WTC11 (cell line): Measurements from ENCODE around the gene PKIB. TPM values are rescaled to one million over a fixed set of nuclear protein-coding genes. Genes with fewer than 3 reads are reported as not detected.

Experiments used
- ATAC-seq: fragments of 200-7000 bp; cut with Tn5 transposase; 2 replicates; pipeline ENCODE4 v1.10.0; 2021; ENCODE audit warnings: mild to moderate bottlenecking, moderate library complexity
- CTCF ChIA-PET: fragments of 300-600 bp; sonication (Branson Sonifier 250); formaldehyde crosslinking; loops from one replicate; lab custom pipeline; 2021; ENCODE audit warnings: antibody characterized with exemption; lab: Charles Lee
- POLR2A ChIA-PET: fragments of 350-600 bp; sonication (Branson Sonifier 250); formaldehyde crosslinking; loops from one replicate; lab custom pipeline; 2021; ENCODE audit warnings: antibody characterized with exemption; lab: Charles Lee
- DNase-seq: peaks from one replicate; pipeline ENCODE4 v3.0.0; 2021; ENCODE audit warnings: low spot score
- H3K27ac Mint-ChIP-seq: 2 replicates; pipeline ENCODE4 v1.8.0; 2021; ENCODE audit warnings: mixed read lengths
- H3K27me3 Mint-ChIP-seq: 2 replicates; pipeline ENCODE4 v1.8.0; 2021; ENCODE audit warnings: low read depth, mild to moderate bottlenecking, moderate library complexity, mixed read lengths
- H3K36me3 Mint-ChIP-seq: 2 replicates; pipeline ENCODE4 v1.8.0; 2021; ENCODE audit warnings: mixed read lengths
- H3K4me1 Mint-ChIP-seq: 2 replicates; pipeline ENCODE4 v1.8.0; 2022; ENCODE audit warnings: mixed read lengths
- H3K4me3 Mint-ChIP-seq: 2 replicates; pipeline ENCODE4 v1.8.0; 2021; ENCODE audit warnings: mild to moderate bottlenecking, moderate library complexity, mixed read lengths
- H3K9me3 Mint-ChIP-seq: 2 replicates; pipeline ENCODE4 v1.8.0; 2021; ENCODE audit warnings: mixed read lengths
- CTCF ChIP-seq: fragments of 200-600 bp; IDR thresholded peaks from 2 replicates; pipeline ENCODE4 v1.8.0; 2022; ENCODE audit warnings: antibody characterized with exemption
- E2F4 ChIP-seq: sonication (generic); formaldehyde crosslinking; IDR thresholded peaks from 2 replicates; pipeline ENCODE4 v1.8.1; 2022; ENCODE audit warnings: low read depth, mild to moderate bottlenecking, moderate library complexity, missing genetic modification reagents, borderline replicate concordance
- E2F5 ChIP-seq: sonication (generic); formaldehyde crosslinking; IDR thresholded peaks from 2 replicates; pipeline ENCODE4 v1.8.1; 2022; ENCODE audit warnings: mild to moderate bottlenecking, moderate library complexity, missing genetic modification reagents
- FOXK1 ChIP-seq: sonication (generic); formaldehyde crosslinking; IDR thresholded peaks from 2 replicates; pipeline ENCODE4 v1.8.0; 2022; ENCODE audit warnings: mild to moderate bottlenecking, moderate library complexity, missing genetic modification reagents
- HMGA2 ChIP-seq: fragments of 250-450 bp; sonication (Bioruptor Pico); IDR thresholded peaks from 2 replicates; pipeline ENCODE4 v1.4.0; 2021; ENCODE audit warnings: mild to moderate bottlenecking, moderate library complexity
- KAT7 ChIP-seq: sonication (generic); formaldehyde crosslinking; IDR thresholded peaks from 2 replicates; pipeline ENCODE4 v1.8.1; 2023; ENCODE audit warnings: missing genetic modification reagents, mild to moderate bottlenecking, borderline replicate concordance
- MAX ChIP-seq: sonication (generic); formaldehyde crosslinking; IDR thresholded peaks from 2 replicates; pipeline ENCODE4 v1.8.0; 2022; ENCODE audit warnings: mild to moderate bottlenecking, missing genetic modification reagents
- NR3C1 ChIP-seq: sonication (generic); formaldehyde crosslinking; conservative IDR thresholded peaks from 2 replicates; pipeline ENCODE4 v1.8.1; 2023; ENCODE audit warnings: low read depth, mild to moderate bottlenecking, missing genetic modification reagents
- OVOL2 ChIP-seq: fragments of 250-450 bp; sonication (Bioruptor Pico); IDR thresholded peaks from 2 replicates; pipeline ENCODE4 v1.9.0; 2021; ENCODE audit warnings: mild to moderate bottlenecking, borderline replicate concordance
- PREB ChIP-seq: sonication (generic); formaldehyde crosslinking; IDR thresholded peaks from 2 replicates; pipeline ENCODE4 v1.8.1; 2022; ENCODE audit warnings: mild to moderate bottlenecking, missing genetic modification reagents, moderate library complexity, borderline replicate concordance
- TCF7 ChIP-seq: sonication (generic); formaldehyde crosslinking; IDR thresholded peaks from 2 replicates; pipeline ENCODE4 v1.8.0; 2022; ENCODE audit warnings: mild to moderate bottlenecking, low read depth, missing genetic modification reagents, moderate library complexity
- ZNF138 ChIP-seq: sonication (generic); formaldehyde crosslinking; conservative IDR thresholded peaks from 2 replicates; pipeline ENCODE4 v1.8.1; 2022; ENCODE audit warnings: mild to moderate bottlenecking, moderate library complexity, missing genetic modification reagents
- ZNF232 ChIP-seq: sonication (generic); formaldehyde crosslinking; IDR thresholded peaks from 2 replicates; pipeline ENCODE4 v1.8.0; 2022; ENCODE audit warnings: mild to moderate bottlenecking, missing genetic modification reagents
- ZNF425 ChIP-seq: fragments of 250-450 bp; sonication (Bioruptor Pico); conservative IDR thresholded peaks from 2 replicates; pipeline ENCODE4 v1.9.0; 2021; ENCODE audit warnings: mild to moderate bottlenecking
- ZNF671 ChIP-seq: fragments of 250-450 bp; sonication (Bioruptor Pico); IDR thresholded peaks from 2 replicates; pipeline ENCODE4 v1.8.0; 2021; ENCODE audit warnings: mild to moderate bottlenecking
- total RNA-seq: library from RNA; stranded (reverse); gene quantifications from 3 replicates; pipeline ENCODE4 v1.2.3, GENCODE V29; 2021

The PKIB gene
- total RNA-seq, 1 experiment from 2014 or later = 26.4 TPM

GRCh38 chr6:122726649-122727048 lies 116.4 kb downstream of the PKIB start:
- Mint-ChIP-seq H3K27me3 (no peaks in the 10 kb centered on the region), H3K4me1 (peaks cover 12% of the 10 kb centered on the region), H3K36me3 (no peaks in the 10 kb centered on the region), H3K9me3 (no peaks in the 10 kb centered on the region), H3K4me3 (no peak overlapping the region), H3K27ac (no peak overlapping the region)
- ATAC-seq = peak; percentile 92
- TF ChIP-seq E2F5 (CRISPR knock-in tag) (no peak), CTCF (peak; percentile 46; the same call in 1 of the 2 replicates)
- ChIA-PET POLR2A (no interaction called here), CTCF (interaction anchor here (0.7 to 9.2 kb wide), 9 partner anchors 9 to 244 kb away, joined by 3 to 74 read pairs (median 4); partner anchors contain the start of gene PKIB)
- DNase-seq = peak; percentile 18

GRCh38 chr6:122727244-122727643 lies 117.0 kb downstream of the PKIB start:
- POLR2A ChIA-PET = no interaction called here
- DNase-seq (no peak), ATAC-seq (no peak)
- H3K36me3 Mint-ChIP-seq = no peaks in the 10 kb centered on the region
- CTCF ChIA-PET = interaction anchor here (0.7 to 9.2 kb wide), 11 partner anchors 9 to 245 kb away, joined by 3 to 74 read pairs (median 4); partner anchors contain the start of gene PKIB
- no peak for TF ChIP-seq KAT7 (CRISPR knock-in tag)
- TF ChIP-seq ZNF671 (CRISPR knock-in tag) = no peak
- no peak for TF ChIP-seq E2F4 (CRISPR knock-in tag)
- no peak for TF ChIP-seq TCF7 (CRISPR knock-in tag)
- TF ChIP-seq OVOL2 = no peak
- TF ChIP-seq MAX = no peak
- no peak for TF ChIP-seq NR3C1
- peaks cover 12% of the 10 kb centered on the region for H3K4me1 Mint-ChIP-seq
- no peak overlapping the region for H3K27ac Mint-ChIP-seq
- no peak overlapping the region for H3K4me3 Mint-ChIP-seq
- no peaks in the 10 kb centered on the region for H3K9me3 Mint-ChIP-seq
- H3K27me3 Mint-ChIP-seq = no peaks in the 10 kb centered on the region

- H3K9me3 Mint-ChIP-seq = no peaks in the 10 kb centered on the region
- ChIA-PET CTCF (interaction anchor here (1.1 to 9.2 kb wide), 3 partner anchors 109 to 217 kb away, joined by 4 to 74 read pairs (median 4); no protein-coding TSS in a partner anchor), POLR2A (interaction anchor here (0.7 kb wide), 1 partner anchor 84 kb away, joined by 6 read pairs; no protein-coding TSS in a partner anchor)
- ATAC-seq (no peak), DNase-seq (no peak)
- peaks cover 32% of the 10 kb centered on the region for H3K4me1 Mint-ChIP-seq
- TF ChIP-seq FOXK1 (CRISPR knock-in tag) (no peak), PREB (no peak), ZNF138 (no peak), OVOL2 (no peak), ZNF232 (CRISPR knock-in tag) (no peak), ZNF425 (CRISPR knock-in tag) (no peak), HMGA2 (CRISPR knock-in tag) (no peak)
- H3K4me3 Mint-ChIP-seq = no peak overlapping the region
- no peaks in the 10 kb centered on the region for H3K36me3 Mint-ChIP-seq
- H3K27me3 Mint-ChIP-seq = no peaks in the 10 kb centered on the region
- H3K27ac Mint-ChIP-seq = no peak overlapping the region
These were observed 120.1 kb downstream of the PKIB start for GRCh38 chr6:122730334-122730733.
